Fibroblast of lung (primary cell): ENCODE data around the gene AFAP1L2. TPM values are rescaled to one million over a fixed set of nuclear protein-coding genes. Genes with fewer than 3 reads are reported as not detected.

Source experiments
- DNase-seq, 2 donors: peaks; one replicate each; pipeline versions ENCODE4 v3.0.0 to v3.0.0-alpha.2; 2010; ENCODE audit warnings: low read depth in 2 of 2
- H2AFZ ChIP-seq: 2 replicates; pipeline ENCODE4 v1.5.1; 2012; ENCODE audit warnings: low read length, control low read depth, inconsistent platforms
- H3K27ac ChIP-seq: 2 replicates; pipeline ENCODE4 v1.5.1; 2011; ENCODE audit warnings: low read length, control low read depth; ENCODE audit not compliant: insufficient read depth
- H3K27me3 ChIP-seq: 2 replicates; pipeline ENCODE4 v1.5.1; 2011; ENCODE audit warnings: mild to moderate bottlenecking, low read length; ENCODE audit not compliant: control insufficient read depth, insufficient read depth
- H3K36me3 ChIP-seq: 2 replicates; pipeline ENCODE4 v1.5.1; 2011; ENCODE audit warnings: low read length; ENCODE audit not compliant: control insufficient read depth, insufficient read depth
- H3K4me1 ChIP-seq: 2 replicates; pipeline ENCODE4 v1.5.1; 2011; ENCODE audit warnings: low read length; ENCODE audit not compliant: control insufficient read depth, insufficient read depth; ENCODE audit errors: extremely low read depth
- H3K4me2 ChIP-seq: 2 replicates; pipeline ENCODE4 v1.5.1; 2011; ENCODE audit warnings: low read length, control low read depth; ENCODE audit not compliant: insufficient read depth; ENCODE audit errors: extremely low read depth
- H3K4me3 ChIP-seq, 4 experiments: fragments of 200-600 bp in 1 of 4; sonication (generic) in 1 of 4; replicated peaks in 1 of 4; 2 replicates each; pipeline ENCODE4 v1.5.1; 2011 to 2016; ENCODE audit warnings: low read length in 4 of 4, low read depth in 3 of 4, mild to moderate bottlenecking in 3 of 4, control low read depth in 2 of 4, inconsistent platforms in 1 of 4, mixed read lengths in 1 of 4; ENCODE audit not compliant: insufficient read depth in 1 of 4; ENCODE audit errors: control extremely low read depth in 1 of 4
- H3K79me2 ChIP-seq: 2 replicates; pipeline ENCODE4 v1.5.1; 2012; ENCODE audit warnings: mild to moderate bottlenecking, low read length, inconsistent platforms; ENCODE audit not compliant: control insufficient read depth, insufficient read depth
- H3K9ac ChIP-seq: 2 replicates; pipeline ENCODE4 v1.5.1; 2011; ENCODE audit warnings: mild to moderate bottlenecking, low read length, control low read depth; ENCODE audit not compliant: insufficient read depth
- H3K9me3 ChIP-seq: 2 replicates; pipeline ENCODE4 v1.5.1; 2012; ENCODE audit warnings: low read depth, low read length; ENCODE audit not compliant: control insufficient read depth, insufficient read depth
- H4K20me1 ChIP-seq: 2 replicates; pipeline ENCODE4 v1.5.1; 2011; ENCODE audit warnings: low read length; ENCODE audit not compliant: control insufficient read depth, insufficient read depth; ENCODE audit errors: extremely low read depth
- EZH2 ChIP-seq: IDR thresholded peaks from 2 replicates; pipeline ENCODE4 v1.5.1; 2012; ENCODE audit warnings: low read length, control low read depth, mild to moderate bottlenecking; ENCODE audit errors: missing control alignments
- polyA plus RNA-seq, 2 donors: library from polyadenylated mRNA; depleted of rRNA in 1 of 2; stranded (reverse) in 1 of 2; unstranded in 1 of 2; fragments of >200 nt; gene quantifications; 2 replicates each; pipeline ENCODE4 v1.2.1, GENCODE V29; 2011 to 2012; ENCODE audit warnings: missing spikeins in 1 of 2
- total RNA-seq: library from RNA; depleted of rRNA; stranded (reverse); fragments of >200 nt; gene quantifications from 2 replicates; pipeline ENCODE4 v1.2.1, GENCODE V29; 2014
- TF ChIP-seq, protein P1 (sequence below), 2 donors: IDR thresholded peaks in 1 of 2; conservative IDR thresholded peaks in 1 of 2; 1 replicate in 1 of 2; 2 replicates in 1 of 2; pipeline ENCODE4 v1.5.1; 2011 to 2012; ENCODE audit warnings: low read length in 2 of 2, control low read depth in 1 of 2, inconsistent platforms in 1 of 2, low read depth in 1 of 2, mild to moderate bottlenecking in 1 of 2

AFAP1L2 gene
- total and polyA plus RNA-seq, 2 donors (not counting 1 experiment from before 2014, with no cell fraction given) = 0.17 to 9.6 TPM

DNA sequence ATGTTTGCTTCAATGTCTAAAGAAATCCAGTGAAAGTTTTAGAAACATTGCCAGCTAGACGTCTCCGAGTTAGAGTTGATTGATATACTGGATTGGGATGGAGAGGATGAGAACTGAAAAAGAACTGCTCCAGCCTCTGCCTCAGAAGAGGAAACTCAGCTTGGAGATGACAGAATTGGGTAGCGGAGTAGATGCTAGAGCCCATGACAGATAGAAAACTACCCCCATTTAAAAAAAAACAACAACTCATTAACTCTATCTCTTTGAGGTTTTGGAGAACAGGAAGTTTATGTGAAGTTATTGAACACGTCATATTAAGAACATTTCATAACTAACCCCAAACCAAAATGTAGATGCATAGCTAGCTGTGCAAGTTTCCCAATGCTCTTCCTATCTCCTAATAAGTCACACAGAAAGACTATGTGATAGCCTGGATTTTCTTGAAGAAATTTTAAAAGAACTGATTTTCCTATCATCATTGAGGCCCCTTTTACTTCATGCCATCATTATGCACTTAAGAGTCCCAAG is 28.3 kb upstream of the AFAP1L2 start:
- Histone ChIP-seq H3K27me3 (no peaks in the 10 kb centered on the region), H3K4me1 (peaks cover 2% of the 10 kb centered on the region), H3K9me3 (no peaks in the 10 kb centered on the region), H2AFZ (no peak overlapping the region), H3K79me2 (no peaks in the 10 kb centered on the region), H3K4me3 (no peak overlapping the region), H4K20me1 (no peaks in the 10 kb centered on the region), H3K4me2 (no peak overlapping the region), H3K27ac (no peak overlapping the region), H3K9ac (no peak overlapping the region), H3K36me3 (no peaks in the 10 kb centered on the region)
- DNase-seq = peak in 1 of 2 donors; percentile 82
- no peak for TF ChIP-seq EZH2
- TF ChIP-seq, protein P1, sequence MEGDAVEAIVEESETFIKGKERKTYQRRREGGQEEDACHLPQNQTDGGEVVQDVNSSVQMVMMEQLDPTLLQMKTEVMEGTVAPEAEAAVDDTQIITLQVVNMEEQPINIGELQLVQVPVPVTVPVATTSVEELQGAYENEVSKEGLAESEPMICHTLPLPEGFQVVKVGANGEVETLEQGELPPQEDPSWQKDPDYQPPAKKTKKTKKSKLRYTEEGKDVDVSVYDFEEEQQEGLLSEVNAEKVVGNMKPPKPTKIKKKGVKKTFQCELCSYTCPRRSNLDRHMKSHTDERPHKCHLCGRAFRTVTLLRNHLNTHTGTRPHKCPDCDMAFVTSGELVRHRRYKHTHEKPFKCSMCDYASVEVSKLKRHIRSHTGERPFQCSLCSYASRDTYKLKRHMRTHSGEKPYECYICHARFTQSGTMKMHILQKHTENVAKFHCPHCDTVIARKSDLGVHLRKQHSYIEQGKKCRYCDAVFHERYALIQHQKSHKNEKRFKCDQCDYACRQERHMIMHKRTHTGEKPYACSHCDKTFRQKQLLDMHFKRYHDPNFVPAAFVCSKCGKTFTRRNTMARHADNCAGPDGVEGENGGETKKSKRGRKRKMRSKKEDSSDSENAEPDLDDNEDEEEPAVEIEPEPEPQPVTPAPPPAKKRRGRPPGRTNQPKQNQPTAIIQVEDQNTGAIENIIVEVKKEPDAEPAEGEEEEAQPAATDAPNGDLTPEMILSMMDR (conservative IDR thresholded peaks at IDR 0.05 in 1 of 2, IDR thresholded peaks at IDR 0.05 in 1 of 2; ENCODE audit: low read depth in 1 of 2, low read length in 2 of 2) = no peak

- TF ChIP-seq EZH2 = no peak
- TF ChIP-seq, protein P1 (conservative IDR thresholded peaks at IDR 0.05 in 1 of 2, IDR thresholded peaks at IDR 0.05 in 1 of 2; ENCODE audit: low read depth in 1 of 2, low read length in 2 of 2) = no peak
- no peak overlapping the region for H3K4me2 ChIP-seq
- H3K27ac ChIP-seq = no peak overlapping the region
Observed at GRCh38 chr10:114431414-114432135, 27.3 kb upstream of the AFAP1L2 start.

DNA sequence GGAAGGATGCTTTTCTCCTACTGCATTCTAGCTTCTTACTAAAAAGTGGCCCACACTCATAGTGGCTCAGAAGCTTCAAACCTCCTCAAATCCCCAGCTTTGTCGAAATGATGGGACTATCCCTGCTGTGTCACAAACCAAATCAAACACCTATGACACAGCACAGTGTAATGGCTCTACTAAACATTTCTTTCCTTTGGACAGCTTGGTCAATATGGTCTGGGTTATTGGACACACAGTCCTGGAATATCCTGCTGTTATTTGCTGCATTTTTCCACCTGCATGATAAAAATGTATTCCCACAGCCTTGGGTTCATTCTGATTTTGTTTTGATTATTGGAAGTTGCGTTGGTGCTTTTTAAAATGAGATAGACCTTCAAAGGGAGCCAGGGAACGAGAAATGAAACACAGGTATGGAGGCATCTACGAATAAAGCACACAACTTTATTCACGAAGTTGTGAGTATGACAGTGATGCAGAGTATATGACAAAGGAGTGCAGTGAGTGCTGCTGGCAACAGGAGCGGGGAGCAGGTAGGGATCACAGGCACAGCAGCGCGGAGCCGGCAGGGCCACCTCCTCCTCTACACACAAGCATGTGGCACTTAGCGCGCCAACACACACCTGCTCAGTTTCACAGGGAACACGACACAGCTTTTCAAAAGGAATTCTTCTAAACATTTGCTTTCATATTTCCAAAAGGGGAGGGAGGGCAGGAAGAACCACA is 26.5 kb upstream of the AFAP1L2 start:
- Histone ChIP-seq H3K4me1 (peaks cover 2% of the 10 kb centered on the region), H3K9me3 (no peaks in the 10 kb centered on the region), H4K20me1 (no peaks in the 10 kb centered on the region), H3K27ac (no peak overlapping the region), H3K4me2 (no peak overlapping the region), H3K27me3 (no peaks in the 10 kb centered on the region), H2AFZ (no peak overlapping the region), H3K4me3 (no peak overlapping the region), H3K36me3 (no peaks in the 10 kb centered on the region), H3K79me2 (no peaks in the 10 kb centered on the region), H3K9ac (no peak overlapping the region)
- TF ChIP-seq, protein P1 (conservative IDR thresholded peaks at IDR 0.05 in 1 of 2, IDR thresholded peaks at IDR 0.05 in 1 of 2; ENCODE audit: low read depth in 1 of 2, low read length in 2 of 2) = no peak
- no peak for TF ChIP-seq EZH2
- no peak for DNase-seq

More at GRCh38 chr10:114431414-114432135, 27.3 kb upstream of the AFAP1L2 start:
- H4K20me1 ChIP-seq = no peaks in the 10 kb centered on the region
- DNase-seq = peak in 1 of 2 donors; percentile 26
- no peaks in the 10 kb centered on the region for H3K36me3 ChIP-seq
- H3K9ac ChIP-seq = no peak overlapping the region
- H3K27me3 ChIP-seq = no peaks in the 10 kb centered on the region
- H3K4me1 ChIP-seq = peaks cover 2% of the 10 kb centered on the region
- H2AFZ ChIP-seq = no peak overlapping the region
- H3K79me2 ChIP-seq = no peaks in the 10 kb centered on the region
- H3K9me3 ChIP-seq = no peaks in the 10 kb centered on the region
- H3K4me3 ChIP-seq = no peak overlapping the region
